Measurements from ENCODE around the gene VAMP2.
A peak's percentile ranks its signal among the peaks of the same experiment; 100 is the strongest.

- TF ChIP-seq CTCF (IDR thresholded peaks at IDR 0.05 in 2 of 3, conservative IDR thresholded peaks at IDR 0.05 in 1 of 3; ENCODE audit: insufficient read depth in 2 of 3, low read depth in 1 of 3, low read length in 3 of 3), result peak in 2 of 3 experiments; percentile 6 to 18; a peak in 1 of 6 replicates
- peak; percentile 54 to 61; a peak in 1 of 4 replicates for TF ChIP-seq SIN3A (IDR thresholded peaks at IDR 0.05; ENCODE audit: borderline replicate concordance in 2 of 2, control insufficient read depth in 1 of 2, low read depth in 2 of 2, low read length in 2 of 2)
- TF ChIP-seq STAG1 (CRISPR knock-in tag; IDR thresholded peaks at IDR 0.05; ENCODE audit: borderline replicate concordance), result no peak
- TF ChIP-seq ZBTB49 (CRISPR knock-in tag; IDR thresholded peaks at IDR 0.05; ENCODE audit: borderline replicate concordance), result no peak
- peak; percentile 68; the same call in 1 of the 2 replicates for TF ChIP-seq ZBTB7A (IDR thresholded peaks at IDR 0.05; ENCODE audit: borderline replicate concordance, control insufficient read depth, low read depth, low read length)
- TF ChIP-seq ATF6 (CRISPR knock-in tag; IDR thresholded peaks at IDR 0.05), result no peak
- no peak for TF ChIP-seq ESRRA (IDR thresholded peaks at IDR 0.05; ENCODE audit: borderline replicate concordance, low read depth)
- no peak for TF ChIP-seq XRCC3 (IDR thresholded peaks at IDR 0.05)
- no peak for TF ChIP-seq ZZZ3 (IDR thresholded peaks at IDR 0.05)
- no peak for TF ChIP-seq USF2 (CRISPR knock-in tag; IDR thresholded peaks at IDR 0.05)
- TF ChIP-seq REST (IDR thresholded peaks at IDR 0.05; ENCODE audit: borderline replicate concordance), result no peak
- TF ChIP-seq REST (CRISPR knock-in tag; IDR thresholded peaks at IDR 0.05; ENCODE audit: low read depth), result no peak
- no peak for TF ChIP-seq FOXA3 (CRISPR knock-in tag; conservative IDR thresholded peaks at IDR 0.05 in 1 of 2, IDR thresholded peaks at IDR 0.05 in 1 of 2)
Measured at GRCh38 chr17:8176197-8176940, 13.6 kb upstream of the VAMP2 start, which contains the start of gene TMEM107.
